Measurements from ENCODE around the gene CSDE1. TPM values are rescaled to one million over a fixed set of nuclear protein-coding genes. Genes with fewer than 3 reads are reported as not detected.
A peak's percentile ranks its signal among the peaks of the same experiment; 100 is the strongest.

CSDE1 gene
- total RNA-seq, 4 donors from 2014 or later: 800 to 1,932 (median 1,384) TPM

- TF ChIP-seq POLR2A (IDR thresholded peaks at IDR 0.05): peak; percentile 50 to 59
- TF ChIP-seq POLR2AphosphoS5 (IDR thresholded peaks at IDR 0.05): peak; percentile 89
- no peak for TF ChIP-seq EP300 (IDR thresholded peaks at IDR 0.05)
- peak in 1 of 4 experiments; percentile 21 for TF ChIP-seq CTCF (IDR thresholded peaks at IDR 0.05)
- 1 to 2% methylated on average over 12 to 14 of the region's 38 CpGs for WGBS, 2 donors (ENCODE audit: low coverage in 1 of 2)
These were observed 41.2 kb downstream of the CSDE1 start, which contains the start of gene NRAS for GRCh38 chr1:114716304-114717170. NRAS (minus strand) TSS chr1:114716771; CDS start chr1:114716160, 611 bp downstream.

GRCh38 chr1:114715952-114716303 lies 41.9 kb downstream of the CSDE1 start:
- Histone ChIP-seq H3K4me1 (peaks cover 7 to 46% (median 7%) of the 10 kb centered on the region in 3 donors), H3K27ac (peak overlapping the region; percentile 87 to 99 (median 90)), H3K27me3 (no peaks in the 10 kb centered on the region), H3K9me3 (no peaks in the 10 kb centered on the region), H3K36me3 (peaks cover 9 to 71% of the 10 kb centered on the region in 2 donors), H3K4me3 (peak overlapping the region; percentile 71 to 99)
- TF ChIP-seq EP300 (IDR thresholded peaks at IDR 0.05) (no peak), POLR2AphosphoS5 (IDR thresholded peaks at IDR 0.05) (no peak), POLR2A (IDR thresholded peaks at IDR 0.05) (no peak), CTCF (IDR thresholded peaks at IDR 0.05) (no peak)
- no peak for ATAC-seq
- 32 to 35% methylated on average over 3 to 4 of the region's 4 CpGs for WGBS, 2 donors (ENCODE audit: low coverage in 1 of 2)

More at GRCh38 chr1:114716304-114717170, 41.2 kb downstream of the CSDE1 start, which contains the start of gene NRAS:
- peaks cover 7 to 46% (median 7%) of the 10 kb centered on the region in 3 donors for H3K4me1 ChIP-seq
- ATAC-seq: peak; percentile 99
- H3K36me3 ChIP-seq: peaks cover 13 to 71% of the 10 kb centered on the region in 2 donors
- peak within 1 kb of the TSS; percentile 71 to 99 for H3K4me3 ChIP-seq
- no peaks in the 10 kb centered on the region for H3K27me3 ChIP-seq
- H3K9me3 ChIP-seq: no peaks in the 10 kb centered on the region
- peak within 1 kb of the TSS; percentile 87 to 99 (median 90) for H3K27ac ChIP-seq

GRCh38 chr1:114712977-114713376 lies 44.8 kb downstream of the CSDE1 start:
- no peak for TF ChIP-seq EP300 (IDR thresholded peaks at IDR 0.05)
- TF ChIP-seq CTCF (IDR thresholded peaks at IDR 0.05): no peak
- TF ChIP-seq POLR2AphosphoS5 (IDR thresholded peaks at IDR 0.05): no peak
- TF ChIP-seq POLR2A (IDR thresholded peaks at IDR 0.05): no peak
- Histone ChIP-seq H3K27me3 (no peaks in the 10 kb centered on the region), H3K4me3 (no peak overlapping the region), H3K36me3 (peaks cover 5 to 69% of the 10 kb centered on the region in 2 donors), H3K4me1 (peaks cover 7 to 46% (median 7%) of the 10 kb centered on the region in 3 donors), H3K9me3 (no peaks in the 10 kb centered on the region), H3K27ac (no peak overlapping the region)
- ATAC-seq: no peak
- WGBS, 2 donors (ENCODE audit: low coverage in 1 of 2): 70 to 76% methylated on average over 2 to 4 of the region's 4 CpGs

- no peak overlapping the region for H3K4me3 ChIP-seq
- no peaks in the 10 kb centered on the region for H3K9me3 ChIP-seq
- 92 to 94% methylated on average over 2 to 3 of the region's 3 CpGs for WGBS, 2 donors (ENCODE audit: low coverage in 1 of 2)
These were observed 47.4 kb downstream of the CSDE1 start for GRCh38 chr1:114710360-114710759.

More at GRCh38 chr1:114710360-114710759, 47.4 kb downstream of the CSDE1 start:
- Histone ChIP-seq H3K36me3 (peaks cover 9 to 89% of the 10 kb centered on the region in 2 donors), H3K27me3 (no peaks in the 10 kb centered on the region), H3K27ac (no peak overlapping the region), H3K4me1 (peaks cover 2 to 32% (median 4%) of the 10 kb centered on the region in 3 donors)
- TF ChIP-seq POLR2AphosphoS5 (IDR thresholded peaks at IDR 0.05) (no peak), CTCF (IDR thresholded peaks at IDR 0.05) (no peak), EP300 (IDR thresholded peaks at IDR 0.05) (no peak), POLR2A (IDR thresholded peaks at IDR 0.05) (no peak)
- no peak for ATAC-seq

All from gastroesophageal sphincter (tissue), 4 donors.